ENCODE data around the gene ARHGAP5.

DNA sequence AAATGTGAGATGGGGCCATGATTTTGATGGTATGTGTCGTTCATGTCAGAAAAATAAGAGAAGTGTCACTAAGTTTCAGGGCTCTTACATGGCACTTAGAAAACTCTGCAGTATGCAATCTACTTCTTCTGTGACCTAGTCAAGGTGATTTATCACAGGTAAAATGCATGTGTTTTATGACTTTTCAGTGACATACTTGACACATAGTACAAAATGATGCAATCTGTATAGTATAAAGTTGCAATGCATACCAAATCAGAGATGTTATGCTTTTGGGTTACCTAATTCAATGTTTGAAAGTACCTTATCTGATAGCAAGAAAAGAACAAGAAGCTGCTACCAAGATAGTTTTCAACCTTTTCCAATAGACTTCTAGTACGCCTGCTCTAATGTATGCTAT, 21.9 kb upstream of the ARHGAP5 start:
- TF ChIP-seq, protein P1, sequence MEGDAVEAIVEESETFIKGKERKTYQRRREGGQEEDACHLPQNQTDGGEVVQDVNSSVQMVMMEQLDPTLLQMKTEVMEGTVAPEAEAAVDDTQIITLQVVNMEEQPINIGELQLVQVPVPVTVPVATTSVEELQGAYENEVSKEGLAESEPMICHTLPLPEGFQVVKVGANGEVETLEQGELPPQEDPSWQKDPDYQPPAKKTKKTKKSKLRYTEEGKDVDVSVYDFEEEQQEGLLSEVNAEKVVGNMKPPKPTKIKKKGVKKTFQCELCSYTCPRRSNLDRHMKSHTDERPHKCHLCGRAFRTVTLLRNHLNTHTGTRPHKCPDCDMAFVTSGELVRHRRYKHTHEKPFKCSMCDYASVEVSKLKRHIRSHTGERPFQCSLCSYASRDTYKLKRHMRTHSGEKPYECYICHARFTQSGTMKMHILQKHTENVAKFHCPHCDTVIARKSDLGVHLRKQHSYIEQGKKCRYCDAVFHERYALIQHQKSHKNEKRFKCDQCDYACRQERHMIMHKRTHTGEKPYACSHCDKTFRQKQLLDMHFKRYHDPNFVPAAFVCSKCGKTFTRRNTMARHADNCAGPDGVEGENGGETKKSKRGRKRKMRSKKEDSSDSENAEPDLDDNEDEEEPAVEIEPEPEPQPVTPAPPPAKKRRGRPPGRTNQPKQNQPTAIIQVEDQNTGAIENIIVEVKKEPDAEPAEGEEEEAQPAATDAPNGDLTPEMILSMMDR (IDR thresholded peaks at IDR 0.05) = no peak
- no peak for TF ChIP-seq POLR2A (IDR thresholded peaks at IDR 0.05)
